ENCODE data around the gene CDKAL1.

- TF ChIP-seq, protein P1, sequence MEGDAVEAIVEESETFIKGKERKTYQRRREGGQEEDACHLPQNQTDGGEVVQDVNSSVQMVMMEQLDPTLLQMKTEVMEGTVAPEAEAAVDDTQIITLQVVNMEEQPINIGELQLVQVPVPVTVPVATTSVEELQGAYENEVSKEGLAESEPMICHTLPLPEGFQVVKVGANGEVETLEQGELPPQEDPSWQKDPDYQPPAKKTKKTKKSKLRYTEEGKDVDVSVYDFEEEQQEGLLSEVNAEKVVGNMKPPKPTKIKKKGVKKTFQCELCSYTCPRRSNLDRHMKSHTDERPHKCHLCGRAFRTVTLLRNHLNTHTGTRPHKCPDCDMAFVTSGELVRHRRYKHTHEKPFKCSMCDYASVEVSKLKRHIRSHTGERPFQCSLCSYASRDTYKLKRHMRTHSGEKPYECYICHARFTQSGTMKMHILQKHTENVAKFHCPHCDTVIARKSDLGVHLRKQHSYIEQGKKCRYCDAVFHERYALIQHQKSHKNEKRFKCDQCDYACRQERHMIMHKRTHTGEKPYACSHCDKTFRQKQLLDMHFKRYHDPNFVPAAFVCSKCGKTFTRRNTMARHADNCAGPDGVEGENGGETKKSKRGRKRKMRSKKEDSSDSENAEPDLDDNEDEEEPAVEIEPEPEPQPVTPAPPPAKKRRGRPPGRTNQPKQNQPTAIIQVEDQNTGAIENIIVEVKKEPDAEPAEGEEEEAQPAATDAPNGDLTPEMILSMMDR (IDR thresholded peaks at IDR 0.05; ENCODE audit: insufficient read depth, low read length): no peak
- TF ChIP-seq, protein P2, sequence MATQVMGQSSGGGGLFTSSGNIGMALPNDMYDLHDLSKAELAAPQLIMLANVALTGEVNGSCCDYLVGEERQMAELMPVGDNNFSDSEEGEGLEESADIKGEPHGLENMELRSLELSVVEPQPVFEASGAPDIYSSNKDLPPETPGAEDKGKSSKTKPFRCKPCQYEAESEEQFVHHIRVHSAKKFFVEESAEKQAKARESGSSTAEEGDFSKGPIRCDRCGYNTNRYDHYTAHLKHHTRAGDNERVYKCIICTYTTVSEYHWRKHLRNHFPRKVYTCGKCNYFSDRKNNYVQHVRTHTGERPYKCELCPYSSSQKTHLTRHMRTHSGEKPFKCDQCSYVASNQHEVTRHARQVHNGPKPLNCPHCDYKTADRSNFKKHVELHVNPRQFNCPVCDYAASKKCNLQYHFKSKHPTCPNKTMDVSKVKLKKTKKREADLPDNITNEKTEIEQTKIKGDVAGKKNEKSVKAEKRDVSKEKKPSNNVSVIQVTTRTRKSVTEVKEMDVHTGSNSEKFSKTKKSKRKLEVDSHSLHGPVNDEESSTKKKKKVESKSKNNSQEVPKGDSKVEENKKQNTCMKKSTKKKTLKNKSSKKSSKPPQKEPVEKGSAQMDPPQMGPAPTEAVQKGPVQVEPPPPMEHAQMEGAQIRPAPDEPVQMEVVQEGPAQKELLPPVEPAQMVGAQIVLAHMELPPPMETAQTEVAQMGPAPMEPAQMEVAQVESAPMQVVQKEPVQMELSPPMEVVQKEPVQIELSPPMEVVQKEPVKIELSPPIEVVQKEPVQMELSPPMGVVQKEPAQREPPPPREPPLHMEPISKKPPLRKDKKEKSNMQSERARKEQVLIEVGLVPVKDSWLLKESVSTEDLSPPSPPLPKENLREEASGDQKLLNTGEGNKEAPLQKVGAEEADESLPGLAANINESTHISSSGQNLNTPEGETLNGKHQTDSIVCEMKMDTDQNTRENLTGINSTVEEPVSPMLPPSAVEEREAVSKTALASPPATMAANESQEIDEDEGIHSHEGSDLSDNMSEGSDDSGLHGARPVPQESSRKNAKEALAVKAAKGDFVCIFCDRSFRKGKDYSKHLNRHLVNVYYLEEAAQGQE (IDR thresholded peaks at IDR 0.05; ENCODE audit: insufficient replicate concordance, low read depth): no peak
These were observed 183.5 kb downstream of the CDKAL1 start for GRCh38 chr6:20717743-20718142.
